ENCODE results near the gene CPLANE2.

DNA sequence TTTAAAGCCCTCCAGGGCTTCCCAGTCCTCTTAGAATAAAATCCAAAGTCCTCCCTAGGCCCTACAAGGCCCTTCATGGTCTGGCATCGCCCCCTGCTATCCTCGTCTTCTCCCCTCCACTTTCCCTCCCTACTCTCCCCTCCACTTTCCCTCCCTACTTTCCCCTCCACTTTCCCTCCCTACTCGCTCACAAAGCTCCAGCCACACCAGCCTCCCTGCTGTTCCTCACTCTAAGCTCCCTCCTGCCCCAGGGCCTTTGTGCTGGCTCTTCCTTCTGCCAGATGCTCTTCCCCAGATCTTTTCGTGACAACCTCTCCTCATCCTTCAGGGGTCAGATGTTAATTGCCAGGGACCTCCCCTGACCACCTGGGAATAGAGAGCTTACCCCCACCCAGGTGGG is 37.3 kb downstream of the CPLANE2 start:
- TF ChIP-seq, protein P1, sequence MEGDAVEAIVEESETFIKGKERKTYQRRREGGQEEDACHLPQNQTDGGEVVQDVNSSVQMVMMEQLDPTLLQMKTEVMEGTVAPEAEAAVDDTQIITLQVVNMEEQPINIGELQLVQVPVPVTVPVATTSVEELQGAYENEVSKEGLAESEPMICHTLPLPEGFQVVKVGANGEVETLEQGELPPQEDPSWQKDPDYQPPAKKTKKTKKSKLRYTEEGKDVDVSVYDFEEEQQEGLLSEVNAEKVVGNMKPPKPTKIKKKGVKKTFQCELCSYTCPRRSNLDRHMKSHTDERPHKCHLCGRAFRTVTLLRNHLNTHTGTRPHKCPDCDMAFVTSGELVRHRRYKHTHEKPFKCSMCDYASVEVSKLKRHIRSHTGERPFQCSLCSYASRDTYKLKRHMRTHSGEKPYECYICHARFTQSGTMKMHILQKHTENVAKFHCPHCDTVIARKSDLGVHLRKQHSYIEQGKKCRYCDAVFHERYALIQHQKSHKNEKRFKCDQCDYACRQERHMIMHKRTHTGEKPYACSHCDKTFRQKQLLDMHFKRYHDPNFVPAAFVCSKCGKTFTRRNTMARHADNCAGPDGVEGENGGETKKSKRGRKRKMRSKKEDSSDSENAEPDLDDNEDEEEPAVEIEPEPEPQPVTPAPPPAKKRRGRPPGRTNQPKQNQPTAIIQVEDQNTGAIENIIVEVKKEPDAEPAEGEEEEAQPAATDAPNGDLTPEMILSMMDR (IDR thresholded peaks at IDR 0.05; ENCODE audit: low read depth, low read length) = no peak
- TF ChIP-seq POLR2A (IDR thresholded peaks at IDR 0.05; ENCODE audit: extremely low read depth, insufficient read length) (no peak), MYC (IDR thresholded peaks at IDR 0.05; ENCODE audit: low read depth, low read length) (no peak)
